ENCODE measurements around the gene NR6A1. TPM values are rescaled to one million over a fixed set of nuclear protein-coding genes. Genes with fewer than 3 reads are reported as not detected.
A peak's percentile ranks its signal among the peaks of the same experiment; 100 is the strongest.

Gene NR6A1
- total and polyA plus RNA-seq, 2 of the 13 experiments (the other 11 are each of a cell fraction or from before 2014, with no cell fraction given): 28.1 to 31.5 TPM

DNA sequence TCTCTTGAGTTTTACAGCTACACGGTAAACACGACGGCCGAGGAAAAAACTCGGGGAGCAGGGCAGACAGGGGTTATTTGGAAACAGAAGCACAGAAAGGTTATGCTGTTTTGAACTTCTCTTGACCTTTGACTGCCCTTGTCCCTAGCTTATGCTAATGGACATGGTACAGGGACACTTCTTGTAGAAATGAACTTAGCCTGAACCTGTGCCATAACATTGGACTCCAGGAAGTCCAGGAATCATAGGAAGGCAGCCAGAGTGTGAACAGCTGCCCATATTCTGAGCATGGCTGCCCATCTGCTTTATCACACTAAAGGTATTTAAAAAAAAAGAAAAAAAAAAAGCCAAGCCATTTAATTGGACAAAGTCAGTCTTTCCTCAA lies 46.1 kb downstream of the NR6A1 start (continued):
- TF ChIP-seq, protein P1, sequence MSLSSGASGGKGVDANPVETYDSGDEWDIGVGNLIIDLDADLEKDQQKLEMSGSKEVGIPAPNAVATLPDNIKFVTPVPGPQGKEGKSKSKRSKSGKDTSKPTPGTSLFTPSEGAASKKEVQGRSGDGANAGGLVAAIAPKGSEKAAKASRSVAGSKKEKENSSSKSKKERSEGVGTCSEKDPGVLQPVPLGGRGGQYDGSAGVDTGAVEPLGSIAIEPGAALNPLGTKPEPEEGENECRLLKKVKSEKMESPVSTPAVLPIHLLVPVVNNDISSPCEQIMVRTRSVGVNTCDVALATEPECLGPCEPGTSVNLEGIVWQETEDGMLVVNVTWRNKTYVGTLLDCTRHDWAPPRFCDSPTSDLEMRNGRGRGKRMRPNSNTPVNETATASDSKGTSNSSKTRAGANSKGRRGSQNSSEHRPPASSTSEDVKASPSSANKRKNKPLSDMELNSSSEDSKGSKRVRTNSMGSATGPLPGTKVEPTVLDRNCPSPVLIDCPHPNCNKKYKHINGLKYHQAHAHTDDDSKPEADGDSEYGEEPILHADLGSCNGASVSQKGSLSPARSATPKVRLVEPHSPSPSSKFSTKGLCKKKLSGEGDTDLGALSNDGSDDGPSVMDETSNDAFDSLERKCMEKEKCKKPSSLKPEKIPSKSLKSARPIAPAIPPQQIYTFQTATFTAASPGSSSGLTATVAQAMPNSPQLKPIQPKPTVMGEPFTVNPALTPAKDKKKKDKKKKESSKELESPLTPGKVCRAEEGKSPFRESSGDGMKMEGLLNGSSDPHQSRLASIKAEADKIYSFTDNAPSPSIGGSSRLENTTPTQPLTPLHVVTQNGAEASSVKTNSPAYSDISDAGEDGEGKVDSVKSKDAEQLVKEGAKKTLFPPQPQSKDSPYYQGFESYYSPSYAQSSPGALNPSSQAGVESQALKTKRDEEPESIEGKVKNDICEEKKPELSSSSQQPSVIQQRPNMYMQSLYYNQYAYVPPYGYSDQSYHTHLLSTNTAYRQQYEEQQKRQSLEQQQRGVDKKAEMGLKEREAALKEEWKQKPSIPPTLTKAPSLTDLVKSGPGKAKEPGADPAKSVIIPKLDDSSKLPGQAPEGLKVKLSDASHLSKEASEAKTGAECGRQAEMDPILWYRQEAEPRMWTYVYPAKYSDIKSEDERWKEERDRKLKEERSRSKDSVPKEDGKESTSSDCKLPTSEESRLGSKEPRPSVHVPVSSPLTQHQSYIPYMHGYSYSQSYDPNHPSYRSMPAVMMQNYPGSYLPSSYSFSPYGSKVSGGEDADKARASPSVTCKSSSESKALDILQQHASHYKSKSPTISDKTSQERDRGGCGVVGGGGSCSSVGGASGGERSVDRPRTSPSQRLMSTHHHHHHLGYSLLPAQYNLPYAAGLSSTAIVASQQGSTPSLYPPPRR (CRISPR knock-in tag; IDR thresholded peaks at IDR 0.05; ENCODE audit: borderline replicate concordance): 0 out of 2 replicates have a peak, but pooled peaks have one; percentile 20
- TF ChIP-seq ZNF75D (CRISPR knock-in tag; IDR thresholded peaks at IDR 0.05; ENCODE audit: borderline replicate concordance) (no peak), LCORL (IDR thresholded peaks at IDR 0.05) (no peak), LCORL (CRISPR knock-in tag; IDR thresholded peaks at IDR 0.05) (0 out of 2 replicates have a peak, but pooled peaks have one; percentile 30), SOX13 (IDR thresholded peaks at IDR 0.05) (no peak), SOX13 (CRISPR knock-in tag; conservative IDR thresholded peaks at IDR 0.05 in 1 of 2, IDR thresholded peaks at IDR 0.05 in 1 of 2) (peak in 1 of 2 experiments; percentile 78; a peak in 2 of 4 replicates)
- TF ChIP-seq, protein P2, sequence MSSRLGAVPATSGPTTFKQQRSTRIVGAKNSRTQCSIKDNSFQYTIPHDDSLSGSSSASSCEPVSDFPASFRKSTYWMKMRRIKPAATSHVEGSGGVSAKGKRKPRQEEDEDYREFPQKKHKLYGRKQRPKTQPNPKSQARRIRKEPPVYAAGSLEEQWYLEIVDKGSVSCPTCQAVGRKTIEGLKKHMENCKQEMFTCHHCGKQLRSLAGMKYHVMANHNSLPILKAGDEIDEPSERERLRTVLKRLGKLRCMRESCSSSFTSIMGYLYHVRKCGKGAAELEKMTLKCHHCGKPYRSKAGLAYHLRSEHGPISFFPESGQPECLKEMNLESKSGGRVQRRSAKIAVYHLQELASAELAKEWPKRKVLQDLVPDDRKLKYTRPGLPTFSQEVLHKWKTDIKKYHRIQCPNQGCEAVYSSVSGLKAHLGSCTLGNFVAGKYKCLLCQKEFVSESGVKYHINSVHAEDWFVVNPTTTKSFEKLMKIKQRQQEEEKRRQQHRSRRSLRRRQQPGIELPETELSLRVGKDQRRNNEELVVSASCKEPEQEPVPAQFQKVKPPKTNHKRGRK (CRISPR knock-in tag; IDR thresholded peaks at IDR 0.05): no peak
- TF ChIP-seq, protein P3, sequence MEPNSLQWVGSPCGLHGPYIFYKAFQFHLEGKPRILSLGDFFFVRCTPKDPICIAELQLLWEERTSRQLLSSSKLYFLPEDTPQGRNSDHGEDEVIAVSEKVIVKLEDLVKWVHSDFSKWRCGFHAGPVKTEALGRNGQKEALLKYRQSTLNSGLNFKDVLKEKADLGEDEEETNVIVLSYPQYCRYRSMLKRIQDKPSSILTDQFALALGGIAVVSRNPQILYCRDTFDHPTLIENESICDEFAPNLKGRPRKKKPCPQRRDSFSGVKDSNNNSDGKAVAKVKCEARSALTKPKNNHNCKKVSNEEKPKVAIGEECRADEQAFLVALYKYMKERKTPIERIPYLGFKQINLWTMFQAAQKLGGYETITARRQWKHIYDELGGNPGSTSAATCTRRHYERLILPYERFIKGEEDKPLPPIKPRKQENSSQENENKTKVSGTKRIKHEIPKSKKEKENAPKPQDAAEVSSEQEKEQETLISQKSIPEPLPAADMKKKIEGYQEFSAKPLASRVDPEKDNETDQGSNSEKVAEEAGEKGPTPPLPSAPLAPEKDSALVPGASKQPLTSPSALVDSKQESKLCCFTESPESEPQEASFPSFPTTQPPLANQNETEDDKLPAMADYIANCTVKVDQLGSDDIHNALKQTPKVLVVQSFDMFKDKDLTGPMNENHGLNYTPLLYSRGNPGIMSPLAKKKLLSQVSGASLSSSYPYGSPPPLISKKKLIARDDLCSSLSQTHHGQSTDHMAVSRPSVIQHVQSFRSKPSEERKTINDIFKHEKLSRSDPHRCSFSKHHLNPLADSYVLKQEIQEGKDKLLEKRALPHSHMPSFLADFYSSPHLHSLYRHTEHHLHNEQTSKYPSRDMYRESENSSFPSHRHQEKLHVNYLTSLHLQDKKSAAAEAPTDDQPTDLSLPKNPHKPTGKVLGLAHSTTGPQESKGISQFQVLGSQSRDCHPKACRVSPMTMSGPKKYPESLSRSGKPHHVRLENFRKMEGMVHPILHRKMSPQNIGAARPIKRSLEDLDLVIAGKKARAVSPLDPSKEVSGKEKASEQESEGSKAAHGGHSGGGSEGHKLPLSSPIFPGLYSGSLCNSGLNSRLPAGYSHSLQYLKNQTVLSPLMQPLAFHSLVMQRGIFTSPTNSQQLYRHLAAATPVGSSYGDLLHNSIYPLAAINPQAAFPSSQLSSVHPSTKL (CRISPR knock-in tag; IDR thresholded peaks at IDR 0.05): peak; percentile 72; the same call in 1 of the 2 replicates
- TF ChIP-seq, protein P4, sequence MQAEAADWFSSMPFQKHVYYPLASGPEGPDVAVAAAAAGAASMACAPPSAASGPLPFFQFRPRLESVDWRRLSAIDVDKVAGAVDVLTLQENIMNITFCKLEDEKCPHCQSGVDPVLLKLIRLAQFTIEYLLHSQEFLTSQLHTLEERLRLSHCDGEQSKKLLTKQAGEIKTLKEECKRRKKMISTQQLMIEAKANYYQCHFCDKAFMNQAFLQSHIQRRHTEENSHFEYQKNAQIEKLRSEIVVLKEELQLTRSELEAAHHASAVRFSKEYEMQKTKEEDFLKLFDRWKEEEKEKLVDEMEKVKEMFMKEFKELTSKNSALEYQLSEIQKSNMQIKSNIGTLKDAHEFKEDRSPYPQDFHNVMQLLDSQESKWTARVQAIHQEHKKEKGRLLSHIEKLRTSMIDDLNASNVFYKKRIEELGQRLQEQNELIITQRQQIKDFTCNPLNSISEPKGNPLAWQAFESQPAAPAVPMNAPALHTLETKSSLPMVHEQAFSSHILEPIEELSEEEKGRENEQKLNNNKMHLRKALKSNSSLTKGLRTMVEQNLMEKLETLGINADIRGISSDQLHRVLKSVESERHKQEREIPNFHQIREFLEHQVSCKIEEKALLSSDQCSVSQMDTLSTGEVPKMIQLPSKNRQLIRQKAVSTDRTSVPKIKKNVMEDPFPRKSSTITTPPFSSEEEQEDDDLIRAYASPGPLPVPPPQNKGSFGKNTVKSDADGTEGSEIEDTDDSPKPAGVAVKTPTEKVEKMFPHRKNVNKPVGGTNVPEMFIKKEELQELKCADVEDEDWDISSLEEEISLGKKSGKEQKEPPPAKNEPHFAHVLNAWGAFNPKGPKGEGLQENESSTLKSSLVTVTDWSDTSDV (CRISPR knock-in tag; IDR thresholded peaks at IDR 0.05): no peak
- TF ChIP-seq, protein P5, sequence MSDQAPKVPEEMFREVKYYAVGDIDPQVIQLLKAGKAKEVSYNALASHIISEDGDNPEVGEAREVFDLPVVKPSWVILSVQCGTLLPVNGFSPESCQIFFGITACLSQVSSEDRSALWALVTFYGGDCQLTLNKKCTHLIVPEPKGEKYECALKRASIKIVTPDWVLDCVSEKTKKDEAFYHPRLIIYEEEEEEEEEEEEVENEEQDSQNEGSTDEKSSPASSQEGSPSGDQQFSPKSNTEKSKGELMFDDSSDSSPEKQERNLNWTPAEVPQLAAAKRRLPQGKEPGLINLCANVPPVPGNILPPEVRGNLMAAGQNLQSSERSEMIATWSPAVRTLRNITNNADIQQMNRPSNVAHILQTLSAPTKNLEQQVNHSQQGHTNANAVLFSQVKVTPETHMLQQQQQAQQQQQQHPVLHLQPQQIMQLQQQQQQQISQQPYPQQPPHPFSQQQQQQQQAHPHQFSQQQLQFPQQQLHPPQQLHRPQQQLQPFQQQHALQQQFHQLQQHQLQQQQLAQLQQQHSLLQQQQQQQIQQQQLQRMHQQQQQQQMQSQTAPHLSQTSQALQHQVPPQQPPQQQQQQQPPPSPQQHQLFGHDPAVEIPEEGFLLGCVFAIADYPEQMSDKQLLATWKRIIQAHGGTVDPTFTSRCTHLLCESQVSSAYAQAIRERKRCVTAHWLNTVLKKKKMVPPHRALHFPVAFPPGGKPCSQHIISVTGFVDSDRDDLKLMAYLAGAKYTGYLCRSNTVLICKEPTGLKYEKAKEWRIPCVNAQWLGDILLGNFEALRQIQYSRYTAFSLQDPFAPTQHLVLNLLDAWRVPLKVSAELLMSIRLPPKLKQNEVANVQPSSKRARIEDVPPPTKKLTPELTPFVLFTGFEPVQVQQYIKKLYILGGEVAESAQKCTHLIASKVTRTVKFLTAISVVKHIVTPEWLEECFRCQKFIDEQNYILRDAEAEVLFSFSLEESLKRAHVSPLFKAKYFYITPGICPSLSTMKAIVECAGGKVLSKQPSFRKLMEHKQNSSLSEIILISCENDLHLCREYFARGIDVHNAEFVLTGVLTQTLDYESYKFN (CRISPR knock-in tag; conservative IDR thresholded peaks at IDR 0.05): peak; percentile 48
